HCT116 (cell line): ENCODE measurements around the gene GMPPB. TPM values are rescaled to one million over a fixed set of nuclear protein-coding genes. Genes with fewer than 3 reads are reported as not detected.
"Not testable (repeated sequence)": the region's sequence is repeated elsewhere in the genome, so short reads cannot be mapped to it uniquely, and the experiment has no call there.

ENCODE experiments used
- ATAC-seq: fragments of 200-7000 bp; cut with Tn5 transposase; 2 replicates; pipeline ENCODE4 v1.9.1; 2020; ENCODE audit warnings: mild to moderate bottlenecking, moderate library complexity
- BruUV-seq: library from RNA; stranded (reverse); fragments of 400-500 nt; replicated peaks from 2 replicates; lab custom pipeline; 2021; lab: Mats Ljungman, UMichigan
- CTCF ChIA-PET: fragments of 300-600 bp; sonication (Branson Sonifier 250); formaldehyde crosslinking; loops from one replicate; lab custom pipeline; 2021; ENCODE audit warnings: antibody characterized with exemption; lab: Charles Lee
- POLR2A ChIA-PET: fragments of 300-600, 350-600 bp; sonication (Branson Sonifier 250); formaldehyde crosslinking; loops from one replicate; lab custom pipeline; 2021; ENCODE audit warnings: antibody characterized with exemption; lab: Charles Lee
- RAD21 ChIA-PET, 2 experiments: fragments of 300-600 bp; sonication (Branson Sonifier 250); formaldehyde crosslinking; loops; one replicate each; lab custom pipeline; 2023; ENCODE audit warnings: low total read pairs in 2 of 2; ENCODE audit not compliant: uncharacterized antibody in 2 of 2, unreplicated experiment in 2 of 2, low non-redundant PET in 1 of 2; lab: Charles Lee
- DNase-seq: peaks from one replicate; pipeline ENCODE4 v3.0.0-alpha.2; 2010; ENCODE audit warnings: low read depth, low spot score
- H2AFZ ChIP-seq: fragments of 200-600 bp; shearing (Covaris generic), sonication (generic); 2 replicates; pipeline ENCODE4 v1.6.1; 2017; ENCODE audit warnings: low read depth, mixed run types, mixed read lengths, antibody characterized with exemption, low read length; ENCODE audit not compliant: poor library complexity, severe bottlenecking
- H3K27ac ChIP-seq: 2 replicates; pipeline ENCODE4 v1.5.1; 2012; ENCODE audit warnings: low read depth, low read length
- H3K27me3 ChIP-seq: fragments of 200-600 bp; sonication (generic); 2 replicates; pipeline ENCODE4 v1.6.1; 2016; ENCODE audit warnings: mixed run types, low read length, mixed read lengths; ENCODE audit not compliant: insufficient read depth
- H3K36me3 ChIP-seq, 2 experiments: fragments of 200-500 bp in 1 of 2; fragments of 200-600 bp in 1 of 2; sonication (Bioruptor generic) in 1 of 2; sonication (generic) in 1 of 2; 2 replicates each; pipeline versions ENCODE4 v1.5.1 to v1.6.1; 2014 to 2016; ENCODE audit warnings: low read length in 2 of 2, inconsistent platforms in 1 of 2, mixed read lengths in 1 of 2, mixed run types in 1 of 2; ENCODE audit not compliant: insufficient read depth in 2 of 2, control insufficient read depth in 1 of 2
- H3K4me1 ChIP-seq, 2 experiments: fragments of 200-600 bp in 1 of 2; sonication (generic) in 1 of 2; 2 replicates each; pipeline versions ENCODE4 v1.5.1 to v1.6.1; 2012 to 2017; ENCODE audit warnings: low read length in 2 of 2, inconsistent platforms in 1 of 2, mild to moderate bottlenecking in 1 of 2, mixed read lengths in 1 of 2, mixed run types in 1 of 2, moderate library complexity in 1 of 2; ENCODE audit not compliant: insufficient read depth in 2 of 2, control insufficient read depth in 1 of 2
- H3K4me2 ChIP-seq: fragments of 200-600 bp; sonication (generic); 2 replicates; pipeline ENCODE4 v1.6.1; 2017; ENCODE audit warnings: mixed run types, low read length, mixed read lengths
- H3K4me3 ChIP-seq, 2 experiments: fragments of 200-600 bp in 1 of 2; sonication (generic) in 1 of 2; replicated peaks in 1 of 2; 2 replicates each; pipeline ENCODE4 v1.5.1; 2011 to 2016; ENCODE audit warnings: low read length in 2 of 2, control low read depth in 1 of 2, low read depth in 1 of 2, mild to moderate bottlenecking in 1 of 2, mixed read lengths in 1 of 2, mixed run types in 1 of 2
- H3K79me2 ChIP-seq: fragments of 200-600 bp; sonication (generic); 2 replicates; pipeline ENCODE4 v1.6.1; 2017; ENCODE audit warnings: mild to moderate bottlenecking, mixed run types, low read length, moderate library complexity, mixed read lengths; ENCODE audit not compliant: insufficient read depth
- H3K9ac ChIP-seq: fragments of 200-600 bp; sonication (generic); 2 replicates; pipeline ENCODE4 v1.6.1; 2016; ENCODE audit warnings: low read length, mixed read lengths
- H3K9me2 ChIP-seq: fragments of 200-600 bp; sonication (generic), shearing (Covaris generic); 2 replicates; pipeline ENCODE4 v1.6.1; 2017; ENCODE audit warnings: mixed run types, mild to moderate bottlenecking, moderate library complexity; ENCODE audit not compliant: insufficient read depth
- H3K9me3 ChIP-seq, 2 experiments: fragments of 200-500 bp in 1 of 2; fragments of 200-600 bp in 1 of 2; sonication (Bioruptor generic) in 1 of 2; sonication (generic) in 1 of 2; 2 replicates each; pipeline ENCODE4 v1.6.1; 2014 to 2017; ENCODE audit warnings: low read length in 2 of 2, mixed read lengths in 2 of 2, inconsistent platforms in 1 of 2, low read depth in 1 of 2, mild to moderate bottlenecking in 1 of 2, mixed run types in 1 of 2, moderate library complexity in 1 of 2; ENCODE audit not compliant: control insufficient read depth in 1 of 2, insufficient read depth in 1 of 2
- H4K20me1 ChIP-seq: fragments of 200-600 bp; sonication (generic), shearing (Covaris generic); 2 replicates; pipeline ENCODE4 v1.6.1; 2017; ENCODE audit warnings: mixed run types, mild to moderate bottlenecking, moderate library complexity; ENCODE audit not compliant: insufficient read depth
- ATF3 ChIP-seq: IDR thresholded peaks from 2 replicates; pipeline ENCODE4 v1.6.1; 2012
- CBX3 ChIP-seq: IDR thresholded peaks from 2 replicates; pipeline ENCODE4 v1.6.1; 2012; ENCODE audit warnings: low read depth
- CEBPB ChIP-seq: IDR thresholded peaks from 2 replicates; pipeline ENCODE4 v1.6.1; 2012; ENCODE audit warnings: low read depth
- EGR1 ChIP-seq: IDR thresholded peaks from 2 replicates; pipeline ENCODE4 v1.6.1; 2012; ENCODE audit warnings: low read depth
- EZH2 ChIP-seq: fragments of 200-600 bp; sonication (generic); IDR thresholded peaks from 2 replicates; pipeline ENCODE4 v1.6.1; 2017; ENCODE audit warnings: antibody characterized with exemption, mixed run types
- EZH2phosphoT487 ChIP-seq: fragments of 200-600 bp; IDR thresholded peaks from 2 replicates; pipeline ENCODE4 v1.6.1; 2018; ENCODE audit warnings: antibody characterized with exemption, borderline replicate concordance
- FOSL1 ChIP-seq: IDR thresholded peaks from 2 replicates; pipeline ENCODE4 v1.6.1; 2012; ENCODE audit warnings: low read depth
- JUND ChIP-seq: IDR thresholded peaks from 2 replicates; pipeline ENCODE4 v1.6.1; 2012
- MAX ChIP-seq: IDR thresholded peaks from 2 replicates; pipeline ENCODE4 v1.6.1; 2012
- POLR2A ChIP-seq: IDR thresholded peaks from 2 replicates; pipeline ENCODE4 v1.7.0; 2011; ENCODE audit warnings: borderline replicate concordance; ENCODE audit not compliant: insufficient read depth, insufficient read length; ENCODE audit errors: extremely low read depth
- POLR2AphosphoS5 ChIP-seq: IDR thresholded peaks from 2 replicates; pipeline ENCODE4 v1.6.1; 2011; ENCODE audit warnings: mild to moderate bottlenecking, low read depth, low read length, moderate library complexity
- RAD21 ChIP-seq: IDR thresholded peaks from 2 replicates; pipeline ENCODE4 v1.6.1; 2012; ENCODE audit warnings: low read depth, mild to moderate bottlenecking
- SIN3A ChIP-seq: IDR thresholded peaks from 2 replicates; pipeline ENCODE4 v1.6.1; 2012; ENCODE audit warnings: low read depth
- YY1 ChIP-seq: IDR thresholded peaks from 2 replicates; pipeline ENCODE4 v1.6.1; 2011; ENCODE audit warnings: low read length, low read depth, moderate library complexity, mild to moderate bottlenecking; ENCODE audit not compliant: insufficient replicate concordance; ENCODE audit errors: extremely low read depth
- ZBTB33 ChIP-seq: IDR thresholded peaks from 2 replicates; pipeline ENCODE4 v1.6.1; 2011; ENCODE audit warnings: mild to moderate bottlenecking, low read length, moderate library complexity; ENCODE audit not compliant: insufficient replicate concordance; ENCODE audit errors: extremely low read depth
- ZFX ChIP-seq: fragments of 450-650 bp; IDR thresholded peaks from 2 replicates; pipeline ENCODE4 v1.6.1; 2017
- ZNF274 ChIP-seq: fragments of 200-500 bp; sonication (Bioruptor generic); IDR thresholded peaks from 2 replicates; pipeline ENCODE4 v1.6.1; 2014; ENCODE audit warnings: mild to moderate bottlenecking, low read depth, low read length, inconsistent platforms
- intact Hi-C: fragments of 100-400 bp; cut with micrococcal nuclease; formaldehyde crosslinking; loops from 2 replicates; pipeline ENCODE4 v1.10.0; 2022
- total RNA-seq: library from RNA; stranded (reverse); gene quantifications from one replicate; pipeline ENCODE4 v1.2.1, GENCODE V29; 2021; ENCODE audit not compliant: unreplicated experiment

GMPPB gene
- total RNA-seq, 1 experiment from 2014 or later: 24.1 TPM

- intact Hi-C loops, ATAC-seq, POLR2A ChIA-PET: not testable (repeated sequence)
These were observed 33.7 kb downstream of the GMPPB start for GRCh38 chr3:49689908-49690624.

GRCh38 chr3:49689046-49689907 is 34.5 kb downstream of the GMPPB start, which contains the start of the genes MST1 and RNF123:
Gene MST1, minus strand, starts transcription at chr3:49689474. Its CDS starts 783 bp downstream, at chr3:49688691.
Gene RNF123, plus strand, starts transcription at chr3:49689557. Its CDS starts 1,609 bp downstream, at chr3:49691166.
- peak; percentile 68 for ATAC-seq
- ChIA-PET POLR2A (no interaction called here), CTCF (no interaction called here), RAD21 (interaction anchor here in 1 of 2 experiments (0.6 kb wide), 1 partner anchor 264 kb away, joined by 3 read pairs; no protein-coding TSS in a partner anchor)
- H3K9me2 ChIP-seq: no peaks in the 10 kb centered on the region
- intact Hi-C loops: no loop called here
- H4K20me1 ChIP-seq: no peaks in the 10 kb centered on the region
- peak within 1 kb of the TSS; percentile 87 for H3K4me2 ChIP-seq
- H3K9me3 ChIP-seq: no peaks in the 10 kb centered on the region
- no peaks in the 10 kb centered on the region for H3K27me3 ChIP-seq
- no peak within 1 kb of the TSS for H2AFZ ChIP-seq
- TSS peak; percentile 93 for BruUV-seq
- peak within 1 kb of the TSS; percentile 66 for H3K27ac ChIP-seq
- DNase-seq: peak; percentile 81
- peak within 1 kb of the TSS; percentile 91 for H3K9ac ChIP-seq
- H3K4me1 ChIP-seq: peaks cover 4 to 14% of the 10 kb centered on the region in 2 experiments; a peak in 3 of 4 replicates
- H3K36me3 ChIP-seq: no peaks in the 10 kb centered on the region
- peaks cover 15% of the 10 kb centered on the region for H3K79me2 ChIP-seq
- peak within 1 kb of the TSS; percentile 89 to 97 for H3K4me3 ChIP-seq
- TF ChIP-seq ZBTB33: peak; percentile 87
- TF ChIP-seq MAX: 0 out of 2 replicates have a peak, but pooled peaks have one; percentile 48
- TF ChIP-seq ZNF274: no peak
- TF ChIP-seq EZH2: no peak
- peak; percentile 67; the same call in 1 of the 2 replicates for TF ChIP-seq SIN3A
- TF ChIP-seq YY1: peak; percentile 63
- TF ChIP-seq JUND: no peak
- no peak for TF ChIP-seq FOSL1
- peak; percentile 89 for TF ChIP-seq POLR2AphosphoS5
- TF ChIP-seq RAD21: no peak
- no peak for TF ChIP-seq EGR1
- TF ChIP-seq ZFX: peak; percentile 45; the same call in 1 of the 2 replicates
- no peak for TF ChIP-seq CBX3
- TF ChIP-seq POLR2A: peak; percentile 76
- TF ChIP-seq ATF3: no peak
- no peak for TF ChIP-seq EZH2phosphoT487
- no peak for TF ChIP-seq CEBPB

More at GRCh38 chr3:49689908-49690624, 33.7 kb downstream of the GMPPB start:
- H4K20me1 ChIP-seq, DNase-seq, H3K9me2 ChIP-seq, BruUV-seq, H2AFZ ChIP-seq, H3K27me3 ChIP-seq, CTCF ChIA-PET, H3K36me3 ChIP-seq, RAD21 ChIA-PET, H3K9me3 ChIP-seq: not testable (repeated sequence)
- peak; percentile 46; the same call in 1 of the 2 replicates for TF ChIP-seq EGR1
- H3K27ac ChIP-seq: peak overlapping the region; percentile 66
- H3K4me2 ChIP-seq: peak overlapping the region; percentile 87
- peaks cover 17% of the 10 kb centered on the region for H3K79me2 ChIP-seq
- peak overlapping the region; percentile 89 to 97 for H3K4me3 ChIP-seq
- H3K4me1 ChIP-seq: peaks cover 4 to 14% of the 10 kb centered on the region in 2 experiments; a peak in 3 of 4 replicates
- peak overlapping the region; percentile 91 for H3K9ac ChIP-seq
